HG03460 (cell line): ENCODE measurements around the gene FA2H.
"Not testable (repeated sequence)": the region's sequence is repeated elsewhere in the genome, so short reads cannot be mapped to it uniquely, and the experiment has no call there.

Source experiments
- ATAC-seq: cut with Tn5 transposase; IDR thresholded peaks from one replicate; pipeline ENCODE4 v1.9.1; 2021; ENCODE audit not compliant: unreplicated experiment

The FA2H gene, protein sequence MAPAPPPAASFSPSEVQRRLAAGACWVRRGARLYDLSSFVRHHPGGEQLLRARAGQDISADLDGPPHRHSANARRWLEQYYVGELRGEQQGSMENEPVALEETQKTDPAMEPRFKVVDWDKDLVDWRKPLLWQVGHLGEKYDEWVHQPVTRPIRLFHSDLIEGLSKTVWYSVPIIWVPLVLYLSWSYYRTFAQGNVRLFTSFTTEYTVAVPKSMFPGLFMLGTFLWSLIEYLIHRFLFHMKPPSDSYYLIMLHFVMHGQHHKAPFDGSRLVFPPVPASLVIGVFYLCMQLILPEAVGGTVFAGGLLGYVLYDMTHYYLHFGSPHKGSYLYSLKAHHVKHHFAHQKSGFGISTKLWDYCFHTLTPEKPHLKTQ

GRCh38 chr16:74774223-74775139 is at the start of gene FA2H:
TSS of gene FA2H (minus strand) at chr16:74774820. CDS start at chr16:74774755, 65 bp downstream.
- peak; percentile 84 for ATAC-seq

- ATAC-seq: no peak
These were observed 43.2 kb upstream of the FA2H start for GRCh38 chr16:74817851-74818250.

- ATAC-seq: peak; percentile 99
These were observed 38.6 kb upstream of the FA2H start for GRCh38 chr16:74813109-74813641.

DNA sequence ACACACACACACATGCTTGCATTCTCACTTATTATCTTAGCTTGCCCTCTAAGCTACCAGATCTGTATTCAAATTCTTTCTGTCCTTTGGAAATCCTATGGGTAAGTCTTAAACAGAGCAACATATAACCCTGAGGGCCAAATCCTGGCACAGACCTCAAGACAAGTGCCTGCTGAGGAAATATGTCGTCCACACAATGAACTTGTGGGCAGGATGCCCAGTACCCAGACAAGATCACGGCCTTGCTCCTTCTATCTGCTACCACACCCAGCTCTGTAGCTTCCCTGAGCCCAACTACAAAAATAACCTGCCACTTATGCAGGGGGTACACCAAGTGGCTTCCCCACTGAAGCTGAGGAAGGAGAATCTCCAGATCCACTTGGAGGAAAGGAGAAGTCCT is 37.3 kb upstream of the FA2H start:
- no peak for ATAC-seq

DNA sequence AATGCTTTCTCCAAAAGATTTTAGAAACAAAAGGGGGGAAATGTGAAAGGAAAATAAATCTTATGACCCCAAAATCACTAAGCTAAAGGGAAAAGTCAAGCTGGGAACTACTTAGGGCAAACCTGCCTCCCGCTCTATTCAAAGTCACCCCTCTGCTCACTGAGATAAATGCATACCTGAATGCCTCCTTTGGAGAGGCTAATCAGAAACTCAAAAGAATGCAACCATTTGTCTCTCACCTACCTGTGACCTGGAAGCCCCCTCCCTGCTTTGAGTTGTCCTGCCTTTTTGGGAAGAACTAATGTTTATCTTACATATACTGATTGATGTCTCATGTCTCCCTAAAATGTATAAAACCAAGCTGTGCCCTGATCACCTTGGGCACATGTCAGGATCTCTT is 36.6 kb upstream of the FA2H start:
- ATAC-seq: not testable (repeated sequence)

DNA sequence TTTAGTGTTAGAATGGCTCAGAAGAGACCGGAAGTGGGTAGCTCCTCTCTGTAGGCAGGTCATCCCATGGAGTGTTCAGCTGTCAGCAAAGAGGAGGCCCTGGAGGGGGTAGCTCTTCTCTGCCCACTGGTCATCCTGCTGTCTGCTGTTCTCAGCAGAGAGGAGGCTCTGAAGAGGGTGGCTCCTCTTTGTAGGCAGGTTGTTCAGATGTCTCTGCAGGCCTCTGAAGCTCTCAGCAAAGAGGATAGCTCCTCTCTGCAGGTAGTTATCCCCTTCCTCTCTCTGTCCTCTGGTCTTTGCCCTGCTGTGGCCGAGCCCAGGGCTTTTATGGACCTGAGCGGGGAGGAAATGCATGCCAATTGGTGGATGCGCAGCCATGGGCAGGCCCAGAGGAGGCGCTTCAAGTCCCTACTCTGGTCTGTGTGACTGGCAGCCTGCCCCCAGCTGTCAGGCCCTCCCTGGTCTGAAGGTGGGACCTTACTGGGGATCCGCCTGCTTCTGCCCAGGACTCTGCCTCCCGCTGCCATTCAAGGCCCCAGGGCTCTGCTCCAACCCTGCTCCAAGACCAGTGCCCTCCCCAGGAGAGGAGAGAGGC is 32.5 kb upstream of the FA2H start:
- ATAC-seq: no peak

GRCh38 chr16:74800216-74800871 is 25.7 kb upstream of the FA2H start:
- no peak for ATAC-seq

DNA sequence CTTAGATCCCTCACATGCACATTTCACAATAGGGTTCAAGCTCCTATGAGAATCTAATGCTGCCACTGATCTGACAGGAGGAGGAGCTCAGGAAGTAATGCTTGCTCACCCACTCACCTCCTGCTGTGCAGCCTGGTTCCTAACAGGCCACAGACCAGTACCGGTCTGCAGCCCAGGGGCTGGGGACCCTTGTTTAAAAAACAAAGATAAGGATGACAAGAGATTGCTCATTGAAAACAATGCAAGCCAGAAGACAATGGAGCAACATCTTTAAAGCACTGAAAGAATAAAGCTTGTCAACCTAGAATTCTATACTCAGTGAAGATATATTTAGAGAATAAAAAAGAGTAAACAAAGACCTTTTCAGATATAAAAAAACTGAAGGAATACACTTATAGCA is 22.8 kb upstream of the FA2H start:
- no peak for ATAC-seq

DNA sequence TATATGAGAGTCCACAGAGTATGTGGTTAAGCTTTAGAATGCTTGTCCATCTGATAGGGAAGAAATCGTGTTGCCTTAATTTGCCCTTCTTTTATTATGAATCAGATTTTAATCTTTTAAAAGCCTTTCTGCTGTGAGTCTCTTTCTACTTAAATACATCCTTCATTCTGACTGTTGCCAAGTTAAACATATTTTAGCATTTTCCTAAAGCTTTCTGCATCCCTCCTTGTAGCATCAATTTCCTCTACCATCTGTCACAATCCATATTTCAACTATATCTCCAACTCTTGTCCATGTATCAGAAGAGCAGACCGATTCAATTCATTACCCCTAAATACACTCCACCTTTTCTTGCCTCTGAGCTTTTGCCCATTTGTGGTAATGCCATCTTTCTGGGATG is 20.5 kb upstream of the FA2H start:
- no peak for ATAC-seq

GRCh38 chr16:74794668-74795067 is 20.0 kb upstream of the FA2H start:
- no peak for ATAC-seq

GRCh38 chr16:74793571-74793970 is 19.0 kb upstream of the FA2H start:
- ATAC-seq: no peak

DNA sequence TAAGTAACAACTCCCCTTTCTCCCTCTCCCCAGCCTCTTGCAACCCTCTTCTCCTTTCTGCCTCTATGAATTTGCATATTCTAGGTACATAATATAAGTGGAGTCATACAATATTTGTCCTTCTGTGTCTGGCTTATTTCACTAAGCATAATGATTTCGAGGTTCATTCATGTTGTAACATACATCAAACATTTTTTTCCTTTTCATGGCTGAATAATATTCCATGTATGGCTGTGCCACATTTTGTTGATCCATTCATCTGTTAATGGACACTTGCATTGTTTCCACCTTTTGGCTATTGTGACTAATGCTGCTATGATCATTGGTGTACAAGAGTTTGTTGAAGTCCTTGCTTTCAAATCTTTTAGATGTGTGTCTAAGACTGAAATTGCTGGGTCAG is 17.6 kb upstream of the FA2H start:
- ATAC-seq: no peak

DNA sequence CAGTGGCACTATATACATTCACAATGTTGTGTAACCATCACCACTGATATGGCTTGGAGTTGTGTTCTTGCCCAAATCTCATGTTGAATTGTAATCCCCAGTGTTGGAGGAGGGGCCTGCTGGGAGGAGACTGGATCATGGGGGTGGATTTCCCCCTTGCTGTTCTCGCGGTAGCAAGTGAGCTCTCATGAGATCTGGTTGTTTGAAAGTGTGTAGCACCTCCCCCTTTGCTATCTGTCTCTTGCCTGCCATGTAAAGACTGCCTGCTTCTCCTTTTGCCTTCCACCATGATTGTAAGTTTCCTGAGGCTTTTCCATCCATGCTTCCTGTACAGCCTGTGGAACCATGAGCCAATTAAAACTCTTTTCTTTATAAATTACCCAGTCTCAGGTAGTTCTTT is 17.1 kb upstream of the FA2H start:
- ATAC-seq: not testable (repeated sequence)

- ATAC-seq: no peak
These were observed 13.5 kb upstream of the FA2H start for GRCh38 chr16:74788108-74788507.

DNA sequence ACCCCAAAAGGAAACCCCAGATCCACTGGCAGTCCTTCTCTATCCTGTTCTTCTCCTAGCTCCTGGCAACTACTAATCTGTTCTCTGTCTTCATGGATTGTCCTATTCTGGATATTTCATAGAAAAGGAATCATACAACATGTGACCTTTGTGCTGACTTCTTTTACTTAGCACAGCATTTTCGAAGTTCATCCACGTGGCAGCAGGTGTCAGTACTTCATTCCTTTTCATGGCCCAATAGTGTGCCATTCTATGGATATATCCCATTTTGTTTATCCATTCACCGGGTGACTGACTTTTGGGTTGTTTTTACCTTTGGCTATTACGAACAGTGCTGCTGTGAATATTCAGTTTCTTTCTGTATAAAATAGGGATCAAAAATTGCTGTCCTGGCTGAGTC is 10.4 kb upstream of the FA2H start:
- ATAC-seq: no peak

- no peak for ATAC-seq
These were observed 4.0 kb upstream of the FA2H start for GRCh38 chr16:74778646-74779045.

DNA sequence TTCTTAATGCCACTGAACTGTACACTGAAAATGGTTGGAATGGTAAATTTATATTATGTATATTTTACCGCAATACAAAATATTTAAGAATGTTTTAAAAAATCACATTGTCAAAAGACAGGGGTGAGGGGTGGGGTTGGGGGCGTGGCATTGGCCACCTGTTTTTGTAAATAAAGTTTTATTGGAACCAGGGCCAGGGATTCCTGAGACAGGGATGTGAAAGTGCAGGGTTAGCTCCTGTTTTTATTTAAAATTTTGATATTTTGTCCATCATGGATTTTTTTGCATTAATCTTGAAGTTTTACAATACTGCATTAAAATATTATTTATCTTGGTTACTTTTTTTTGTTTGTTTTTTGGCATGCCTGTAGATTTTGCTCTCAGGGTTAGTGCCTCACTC is 2.3 kb upstream of the FA2H start:
- no peak for ATAC-seq

DNA sequence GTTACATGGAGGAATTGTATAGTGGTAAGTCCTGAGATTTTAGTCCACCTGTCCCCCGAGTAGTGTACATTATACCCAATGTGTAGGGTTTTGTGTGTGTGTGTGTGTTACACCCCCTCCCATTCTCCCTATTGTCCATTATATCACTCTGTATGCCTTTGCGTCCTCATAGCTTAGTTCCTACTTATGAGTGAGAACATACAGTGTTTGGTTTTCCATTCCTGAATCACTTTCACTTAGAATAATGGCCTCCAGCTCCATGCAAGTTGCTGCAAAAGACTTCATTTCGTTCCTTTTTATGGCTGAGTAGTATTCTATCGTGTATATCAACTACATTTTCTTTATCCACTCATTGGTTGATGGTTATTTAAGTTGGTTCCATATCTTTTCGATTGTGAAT is 635 bp upstream of the FA2H start:
- no peak for ATAC-seq

- no peak for ATAC-seq
These were observed 986 bp downstream of the FA2H start for GRCh38 chr16:74773446-74774222.

DNA sequence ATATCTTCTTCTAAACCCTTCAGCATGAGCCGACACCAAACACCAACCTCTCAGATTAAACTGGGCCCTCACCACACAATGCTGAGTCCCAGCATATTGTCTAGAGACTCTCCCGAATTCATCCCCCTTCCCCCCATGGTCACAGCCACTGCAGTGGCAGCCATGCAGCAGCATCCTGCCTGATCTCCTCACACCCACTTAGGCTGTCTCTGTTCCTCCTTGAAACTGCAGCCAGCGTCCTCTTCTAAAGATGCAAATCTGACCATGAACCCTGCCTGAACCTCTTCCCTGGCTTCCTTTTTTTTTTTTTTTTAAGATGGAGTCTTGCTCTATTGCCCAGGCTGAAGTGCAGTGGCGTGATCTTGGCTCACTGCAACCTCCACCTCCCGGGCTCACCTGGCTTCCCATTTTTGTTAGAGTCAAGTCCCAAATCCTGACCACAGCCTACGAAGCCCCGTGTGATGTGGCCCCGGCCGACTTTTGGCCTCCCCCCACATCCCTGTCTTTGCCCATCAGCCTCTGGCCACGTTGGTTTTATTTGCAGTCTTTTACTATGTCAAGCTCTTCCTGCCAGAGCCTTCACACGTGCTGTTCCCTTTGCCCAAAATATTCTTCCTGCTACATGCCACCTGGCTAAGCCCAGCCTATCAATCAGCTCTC is 2.8 kb downstream of the FA2H start:
- peak; percentile 73 for ATAC-seq
